ENCODE measurements around the gene RAB20. TPM values are rescaled to one million over a fixed set of nuclear protein-coding genes. Genes with fewer than 3 reads are reported as not detected.

RAB20 gene
- total and polyA plus RNA-seq, 2 of the 8 experiments (the other 6 are each of a cell fraction or from before 2014, with no cell fraction given), result 14.8 to 27.9 TPM

DNA sequence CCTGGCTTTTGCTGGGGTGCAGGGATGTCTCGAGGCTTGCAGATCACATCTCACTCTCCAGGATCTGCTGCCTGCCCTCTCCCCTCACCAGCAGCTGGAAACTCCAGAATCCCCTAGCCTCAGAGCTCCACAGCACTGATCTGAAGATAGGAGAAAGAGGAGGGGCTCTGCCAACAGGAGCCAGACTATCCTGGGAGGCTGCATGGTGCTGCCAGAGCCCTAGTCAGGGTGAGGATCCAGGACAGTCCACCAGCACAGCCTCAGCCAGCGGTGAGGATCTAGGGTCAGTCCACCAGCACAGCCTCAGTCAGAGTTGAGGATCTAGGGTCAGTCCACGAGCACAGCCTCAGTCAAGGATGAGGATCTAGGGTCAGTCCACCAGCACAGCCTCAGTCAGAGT lies 65.2 kb downstream of the RAB20 start (continued):
- TF ChIP-seq, protein P1, sequence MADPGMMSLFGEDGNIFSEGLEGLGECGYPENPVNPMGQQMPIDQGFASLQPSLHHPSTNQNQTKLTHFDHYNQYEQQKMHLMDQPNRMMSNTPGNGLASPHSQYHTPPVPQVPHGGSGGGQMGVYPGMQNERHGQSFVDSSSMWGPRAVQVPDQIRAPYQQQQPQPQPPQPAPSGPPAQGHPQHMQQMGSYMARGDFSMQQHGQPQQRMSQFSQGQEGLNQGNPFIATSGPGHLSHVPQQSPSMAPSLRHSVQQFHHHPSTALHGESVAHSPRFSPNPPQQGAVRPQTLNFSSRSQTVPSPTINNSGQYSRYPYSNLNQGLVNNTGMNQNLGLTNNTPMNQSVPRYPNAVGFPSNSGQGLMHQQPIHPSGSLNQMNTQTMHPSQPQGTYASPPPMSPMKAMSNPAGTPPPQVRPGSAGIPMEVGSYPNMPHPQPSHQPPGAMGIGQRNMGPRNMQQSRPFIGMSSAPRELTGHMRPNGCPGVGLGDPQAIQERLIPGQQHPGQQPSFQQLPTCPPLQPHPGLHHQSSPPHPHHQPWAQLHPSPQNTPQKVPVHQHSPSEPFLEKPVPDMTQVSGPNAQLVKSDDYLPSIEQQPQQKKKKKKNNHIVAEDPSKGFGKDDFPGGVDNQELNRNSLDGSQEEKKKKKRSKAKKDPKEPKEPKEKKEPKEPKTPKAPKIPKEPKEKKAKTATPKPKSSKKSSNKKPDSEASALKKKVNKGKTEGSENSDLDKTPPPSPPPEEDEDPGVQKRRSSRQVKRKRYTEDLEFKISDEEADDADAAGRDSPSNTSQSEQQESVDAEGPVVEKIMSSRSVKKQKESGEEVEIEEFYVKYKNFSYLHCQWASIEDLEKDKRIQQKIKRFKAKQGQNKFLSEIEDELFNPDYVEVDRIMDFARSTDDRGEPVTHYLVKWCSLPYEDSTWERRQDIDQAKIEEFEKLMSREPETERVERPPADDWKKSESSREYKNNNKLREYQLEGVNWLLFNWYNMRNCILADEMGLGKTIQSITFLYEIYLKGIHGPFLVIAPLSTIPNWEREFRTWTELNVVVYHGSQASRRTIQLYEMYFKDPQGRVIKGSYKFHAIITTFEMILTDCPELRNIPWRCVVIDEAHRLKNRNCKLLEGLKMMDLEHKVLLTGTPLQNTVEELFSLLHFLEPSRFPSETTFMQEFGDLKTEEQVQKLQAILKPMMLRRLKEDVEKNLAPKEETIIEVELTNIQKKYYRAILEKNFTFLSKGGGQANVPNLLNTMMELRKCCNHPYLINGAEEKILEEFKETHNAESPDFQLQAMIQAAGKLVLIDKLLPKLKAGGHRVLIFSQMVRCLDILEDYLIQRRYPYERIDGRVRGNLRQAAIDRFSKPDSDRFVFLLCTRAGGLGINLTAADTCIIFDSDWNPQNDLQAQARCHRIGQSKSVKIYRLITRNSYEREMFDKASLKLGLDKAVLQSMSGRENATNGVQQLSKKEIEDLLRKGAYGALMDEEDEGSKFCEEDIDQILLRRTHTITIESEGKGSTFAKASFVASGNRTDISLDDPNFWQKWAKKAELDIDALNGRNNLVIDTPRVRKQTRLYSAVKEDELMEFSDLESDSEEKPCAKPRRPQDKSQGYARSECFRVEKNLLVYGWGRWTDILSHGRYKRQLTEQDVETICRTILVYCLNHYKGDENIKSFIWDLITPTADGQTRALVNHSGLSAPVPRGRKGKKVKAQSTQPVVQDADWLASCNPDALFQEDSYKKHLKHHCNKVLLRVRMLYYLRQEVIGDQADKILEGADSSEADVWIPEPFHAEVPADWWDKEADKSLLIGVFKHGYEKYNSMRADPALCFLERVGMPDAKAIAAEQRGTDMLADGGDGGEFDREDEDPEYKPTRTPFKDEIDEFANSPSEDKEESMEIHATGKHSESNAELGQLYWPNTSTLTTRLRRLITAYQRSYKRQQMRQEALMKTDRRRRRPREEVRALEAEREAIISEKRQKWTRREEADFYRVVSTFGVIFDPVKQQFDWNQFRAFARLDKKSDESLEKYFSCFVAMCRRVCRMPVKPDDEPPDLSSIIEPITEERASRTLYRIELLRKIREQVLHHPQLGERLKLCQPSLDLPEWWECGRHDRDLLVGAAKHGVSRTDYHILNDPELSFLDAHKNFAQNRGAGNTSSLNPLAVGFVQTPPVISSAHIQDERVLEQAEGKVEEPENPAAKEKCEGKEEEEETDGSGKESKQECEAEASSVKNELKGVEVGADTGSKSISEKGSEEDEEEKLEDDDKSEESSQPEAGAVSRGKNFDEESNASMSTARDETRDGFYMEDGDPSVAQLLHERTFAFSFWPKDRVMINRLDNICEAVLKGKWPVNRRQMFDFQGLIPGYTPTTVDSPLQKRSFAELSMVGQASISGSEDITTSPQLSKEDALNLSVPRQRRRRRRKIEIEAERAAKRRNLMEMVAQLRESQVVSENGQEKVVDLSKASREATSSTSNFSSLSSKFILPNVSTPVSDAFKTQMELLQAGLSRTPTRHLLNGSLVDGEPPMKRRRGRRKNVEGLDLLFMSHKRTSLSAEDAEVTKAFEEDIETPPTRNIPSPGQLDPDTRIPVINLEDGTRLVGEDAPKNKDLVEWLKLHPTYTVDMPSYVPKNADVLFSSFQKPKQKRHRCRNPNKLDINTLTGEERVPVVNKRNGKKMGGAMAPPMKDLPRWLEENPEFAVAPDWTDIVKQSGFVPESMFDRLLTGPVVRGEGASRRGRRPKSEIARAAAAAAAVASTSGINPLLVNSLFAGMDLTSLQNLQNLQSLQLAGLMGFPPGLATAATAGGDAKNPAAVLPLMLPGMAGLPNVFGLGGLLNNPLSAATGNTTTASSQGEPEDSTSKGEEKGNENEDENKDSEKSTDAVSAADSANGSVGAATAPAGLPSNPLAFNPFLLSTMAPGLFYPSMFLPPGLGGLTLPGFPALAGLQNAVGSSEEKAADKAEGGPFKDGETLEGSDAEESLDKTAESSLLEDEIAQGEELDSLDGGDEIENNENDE (IDR thresholded peaks at IDR 0.05; ENCODE audit: insufficient replicate concordance, low read length), result no peak
- TF ChIP-seq NRF1 (IDR thresholded peaks at IDR 0.05; ENCODE audit: low read depth, low read length) (no peak), JUN (IDR thresholded peaks at IDR 0.05; ENCODE audit: low read depth, low read length) (no peak), JUND (IDR thresholded peaks at IDR 0.05; ENCODE audit: low read length) (no peak)
